ENCODE measurements around the gene LMNB1. TPM values are rescaled to one million over a fixed set of nuclear protein-coding genes. Genes with fewer than 3 reads are reported as not detected.

Gene LMNB1
- total RNA-seq, 4 donors from 2014 or later: 1.4 to 17.7 (median 2.4) TPM

GRCh38 chr5:126855266-126855665 is 78.3 kb downstream of the LMNB1 start:
- Histone ChIP-seq H3K27ac (replicated peaks in 1 of 4) (no peak overlapping the region), H3K4me1 (peaks cover 23 to 31% (median 28%) of the 10 kb centered on the region in 4 donors), H3K9me3 (no peaks in the 10 kb centered on the region), H3K4me3 (no peak overlapping the region), H3K36me3 (no peaks in the 10 kb centered on the region), H3K27me3 (peaks cover 0 to 9% (median 0%) of the 10 kb centered on the region in 4 donors)
- intact Hi-C loops (cut with DNase I): no loop called here
- DNase-seq (ENCODE audit: extremely low spot score): peak; percentile 57
- TF ChIP-seq POLR2A (IDR thresholded peaks at IDR 0.05; ENCODE audit: low read depth): no peak
- TF ChIP-seq EP300 (IDR thresholded peaks at IDR 0.05): no peak
- no peak for TF ChIP-seq CTCF (IDR thresholded peaks at IDR 0.05)
- WGBS: 76% methylated on average over 8 of the region's 8 CpGs

GRCh38 chr5:126857472-126858410 is 80.8 kb downstream of the LMNB1 start:
- intact Hi-C loops (cut with DNase I): no loop called here
- Histone ChIP-seq H3K4me3 (no peak overlapping the region), H3K27me3 (peaks cover 0 to 9% (median 0%) of the 10 kb centered on the region in 4 donors), H3K27ac (replicated peaks in 1 of 4) (no peak overlapping the region), H3K9me3 (no peaks in the 10 kb centered on the region), H3K4me1 (peaks cover 10 to 15% (median 12%) of the 10 kb centered on the region in 4 donors), H3K36me3 (no peaks in the 10 kb centered on the region)
- 72% methylated on average over 12 of the region's 13 CpGs for WGBS
- TF ChIP-seq POLR2A (IDR thresholded peaks at IDR 0.05; ENCODE audit: low read depth) (no peak), POLR2AphosphoS5 (IDR thresholded peaks at IDR 0.05) (no peak), EP300 (IDR thresholded peaks at IDR 0.05) (no peak)
- peak; percentile 85 for DNase-seq (ENCODE audit: extremely low spot score)

GRCh38 chr5:126858441-126858840 is 81.5 kb downstream of the LMNB1 start:
- intact Hi-C loops (cut with DNase I): no loop called here
- WGBS: 92% methylated on average over 10 of the region's 11 CpGs

GRCh38 chr5:126863402-126863801 is 86.5 kb downstream of the LMNB1 start:
- no peak for TF ChIP-seq POLR2AphosphoS5 (IDR thresholded peaks at IDR 0.05)
- TF ChIP-seq POLR2A (IDR thresholded peaks at IDR 0.05; ENCODE audit: low read depth): no peak
- no peak for TF ChIP-seq CTCF (IDR thresholded peaks at IDR 0.05)
- TF ChIP-seq EP300 (IDR thresholded peaks at IDR 0.05): no peak
- Histone ChIP-seq H3K27ac (replicated peaks in 1 of 4) (no peak overlapping the region), H3K4me3 (no peak overlapping the region), H3K4me1 (no peaks in the 10 kb centered on the region), H3K36me3 (no peaks in the 10 kb centered on the region), H3K27me3 (peaks cover 0 to 34% (median 0%) of the 10 kb centered on the region in 4 donors), H3K9me3 (no peaks in the 10 kb centered on the region)
- intact Hi-C loops (cut with DNase I): no loop called here
- over 99% methylated on average over 4 of the region's 4 CpGs for WGBS
- peak; percentile 10 for DNase-seq (ENCODE audit: extremely low spot score)

More at GRCh38 chr5:126858441-126858840, 81.5 kb downstream of the LMNB1 start:
- no peak overlapping the region for H3K4me3 ChIP-seq
- peaks cover 10 to 12% (median 10%) of the 10 kb centered on the region in 4 donors for H3K4me1 ChIP-seq
- TF ChIP-seq POLR2AphosphoS5 (IDR thresholded peaks at IDR 0.05) (no peak), EP300 (IDR thresholded peaks at IDR 0.05) (no peak), CTCF (IDR thresholded peaks at IDR 0.05) (no peak), POLR2A (IDR thresholded peaks at IDR 0.05; ENCODE audit: low read depth) (no peak)
- peak; percentile 42 for DNase-seq (ENCODE audit: extremely low spot score)
- H3K36me3 ChIP-seq: no peaks in the 10 kb centered on the region
- H3K27me3 ChIP-seq: peaks cover 0 to 9% (median 0%) of the 10 kb centered on the region in 4 donors
- H3K9me3 ChIP-seq: no peaks in the 10 kb centered on the region
- H3K27ac ChIP-seq (replicated peaks in 1 of 4): no peak overlapping the region

GRCh38 chr5:126864042-126864688 is 87.2 kb downstream of the LMNB1 start:
- peaks cover 0 to 7% (median 6%) of the 10 kb centered on the region in 4 donors for H3K4me1 ChIP-seq
- peak; percentile 88 for DNase-seq (ENCODE audit: extremely low spot score)
- no peak overlapping the region for H3K27ac ChIP-seq (replicated peaks in 1 of 4)
- TF ChIP-seq POLR2A (IDR thresholded peaks at IDR 0.05; ENCODE audit: low read depth) (no peak), CTCF (IDR thresholded peaks at IDR 0.05) (no peak), POLR2AphosphoS5 (IDR thresholded peaks at IDR 0.05) (no peak), EP300 (IDR thresholded peaks at IDR 0.05) (no peak)
- no peaks in the 10 kb centered on the region for H3K9me3 ChIP-seq
- no peaks in the 10 kb centered on the region for H3K36me3 ChIP-seq
- H3K4me3 ChIP-seq: no peak overlapping the region
- intact Hi-C loops (cut with DNase I): no loop called here
- WGBS: 90% methylated on average over 21 of the region's 22 CpGs
- peaks cover 0 to 37% (median 0%) of the 10 kb centered on the region in 4 donors for H3K27me3 ChIP-seq
